Mesenchymal stem cell (in vitro differentiated cells and primary cell): ENCODE data around the gene ACOX1.

Experiments
- DNase-seq: peaks from one replicate; pipeline ENCODE4 v3.0.0-alpha.2; 2013
- H2AFZ ChIP-seq: one replicate; pipeline ENCODE4 v1.6.1; 2013; ENCODE audit warnings: low read depth, mild to moderate bottlenecking, control low read depth, inconsistent platforms, low read length, moderate library complexity
- H2AK5ac ChIP-seq: 2 replicates; pipeline ENCODE4 v1.6.1; 2013; ENCODE audit warnings: low read length, moderate library complexity, mild to moderate bottlenecking, inconsistent platforms; ENCODE audit not compliant: severe bottlenecking
- H2BK120ac ChIP-seq: one replicate; pipeline ENCODE4 v1.6.1; 2013; ENCODE audit warnings: low read depth, mild to moderate bottlenecking, inconsistent platforms, low read length, moderate library complexity
- H2BK12ac ChIP-seq, 2 experiments: one replicate each; pipeline ENCODE4 v1.6.1; 2013; ENCODE audit warnings: inconsistent platforms in 2 of 2, low read length in 2 of 2, mild to moderate bottlenecking in 2 of 2, moderate library complexity in 2 of 2, control low read depth in 1 of 2
- H2BK15ac ChIP-seq: one replicate; pipeline ENCODE4 v1.6.1; 2013; ENCODE audit warnings: mild to moderate bottlenecking, low read depth, inconsistent platforms; ENCODE audit not compliant: poor library complexity, severe bottlenecking
- H2BK5ac ChIP-seq: 2 replicates; pipeline ENCODE4 v1.6.1; 2013; ENCODE audit warnings: low read depth, mild to moderate bottlenecking, low read length, control low read depth, inconsistent platforms; ENCODE audit not compliant: poor library complexity, severe bottlenecking
- H3K14ac ChIP-seq, 2 experiments: one replicate each; pipeline ENCODE4 v1.6.1; 2013; ENCODE audit warnings: inconsistent platforms in 2 of 2, low read length in 2 of 2, control low read depth in 1 of 2, mild to moderate bottlenecking in 1 of 2, moderate library complexity in 1 of 2
- H3K18ac ChIP-seq, 2 experiments: one replicate each; pipeline ENCODE4 v1.6.1; 2013; ENCODE audit warnings: inconsistent platforms in 2 of 2, low read length in 2 of 2, control low read depth in 1 of 2, low read depth in 1 of 2, mild to moderate bottlenecking in 1 of 2
- H3K23ac ChIP-seq, 2 experiments: one replicate each; pipeline ENCODE4 v1.6.1; 2013; ENCODE audit warnings: inconsistent platforms in 2 of 2, low read length in 2 of 2, mild to moderate bottlenecking in 2 of 2, moderate library complexity in 2 of 2, control low read depth in 1 of 2
- H3K27ac ChIP-seq: 2 replicates; pipeline ENCODE4 v1.5.1; 2013; ENCODE audit warnings: mild to moderate bottlenecking, moderate library complexity, low read length, control low read depth, inconsistent platforms; ENCODE audit not compliant: poor library complexity, severe bottlenecking
- H3K27me3 ChIP-seq, 2 experiments: 2 replicates each; pipeline versions ENCODE4 v1.6.1 to v1.7.0; 2013; ENCODE audit warnings: low read length in 2 of 2, mild to moderate bottlenecking in 2 of 2, moderate library complexity in 2 of 2, control low read depth in 1 of 2, inconsistent platforms in 1 of 2; ENCODE audit not compliant: control insufficient read depth in 1 of 2, insufficient read depth in 1 of 2
- H3K36me3 ChIP-seq, 2 experiments: 2 replicates each; pipeline versions ENCODE4 v1.6.1 to v1.7.0; 2013; ENCODE audit warnings: low read length in 2 of 2, control low read depth in 1 of 2, inconsistent platforms in 1 of 2, low read depth in 1 of 2, mild to moderate bottlenecking in 1 of 2; ENCODE audit not compliant: insufficient read depth in 2 of 2, control insufficient read depth in 1 of 2
- H3K4ac ChIP-seq, 2 experiments: one replicate each; pipeline ENCODE4 v1.6.1; 2013; ENCODE audit warnings: inconsistent platforms in 2 of 2, low read length in 2 of 2, mild to moderate bottlenecking in 2 of 2, moderate library complexity in 2 of 2, control low read depth in 1 of 2, low read depth in 1 of 2
- H3K4me1 ChIP-seq: 2 replicates; pipeline ENCODE4 v1.6.1; 2013; ENCODE audit warnings: low read depth, low read length, control low read depth; ENCODE audit not compliant: control insufficient read depth, insufficient read depth
- H3K4me2 ChIP-seq: 2 replicates; pipeline ENCODE4 v1.6.1; 2013; ENCODE audit warnings: low read length, mild to moderate bottlenecking, inconsistent platforms; ENCODE audit not compliant: poor library complexity, severe bottlenecking
- H3K4me3 ChIP-seq, 2 experiments: 2 replicates each; pipeline versions ENCODE4 v1.5.1 to v1.7.0; 2013; ENCODE audit warnings: low read length in 2 of 2, mild to moderate bottlenecking in 2 of 2, control low read depth in 1 of 2, low read depth in 1 of 2; ENCODE audit not compliant: insufficient read depth in 1 of 2
- H3K79me1 ChIP-seq: replicated peaks from 2 replicates; pipeline ENCODE4 v1.6.1; 2013; ENCODE audit warnings: mild to moderate bottlenecking, control low read depth, low read length, inconsistent platforms; ENCODE audit not compliant: poor library complexity, severe bottlenecking
- H3K9ac ChIP-seq: 2 replicates; pipeline ENCODE4 v1.7.0; 2013; ENCODE audit warnings: mild to moderate bottlenecking, low read length, moderate library complexity
- H3K9me3 ChIP-seq: 2 replicates; pipeline ENCODE4 v1.7.0; 2013; ENCODE audit warnings: mild to moderate bottlenecking, low read length; ENCODE audit not compliant: control insufficient read depth
- H4K8ac ChIP-seq: one replicate; pipeline ENCODE4 v1.6.1; 2013; ENCODE audit warnings: inconsistent platforms, mild to moderate bottlenecking, low read length, moderate library complexity
- H4K91ac ChIP-seq: one replicate; pipeline ENCODE4 v1.6.1; 2013; ENCODE audit warnings: mild to moderate bottlenecking, low read length, inconsistent platforms
- WGBS: methylation state at CpG from one replicate; pipeline ENCODE4 v1.1.7; 2013; ENCODE audit warnings: mixed read lengths; 5-methylcytosine and 5-hydroxymethylcytosine counted together

The ACOX1 gene

GRCh38 chr17:75991396-75991795 is 12.4 kb upstream of the ACOX1 start:
- Histone ChIP-seq H2BK12ac (no peak overlapping the region), H4K91ac (no peak overlapping the region), H3K18ac (no peak overlapping the region), H3K23ac (no peak overlapping the region), H2BK120ac (no peak overlapping the region), H3K9me3 (no peaks in the 10 kb centered on the region), H3K14ac (no peak overlapping the region), H3K4me2 (no peak overlapping the region), H2BK5ac (no peak overlapping the region), H2AK5ac (no peak overlapping the region), H3K27me3 (no peaks in the 10 kb centered on the region), H2AFZ (no peak overlapping the region), H3K4me3 (no peak overlapping the region), H3K4me1 (no peaks in the 10 kb centered on the region), H4K8ac (no peak overlapping the region), H3K36me3 (peaks cover 12 to 32% of the 10 kb centered on the region in 2 experiments), H2BK15ac (no peak overlapping the region), H3K27ac (no peak overlapping the region), H3K4ac (no peak overlapping the region), H3K79me1 (peaks cover 2% of the 10 kb centered on the region), H3K9ac (no peak overlapping the region)
- DNase-seq, result no peak
- 93% methylated on average over 9 of the region's 9 CpGs for WGBS

GRCh38 chr17:75987041-75987440 is 8.1 kb upstream of the ACOX1 start:
- H3K27me3 ChIP-seq, result no peaks in the 10 kb centered on the region
- no peak overlapping the region for H3K27ac ChIP-seq
- H3K4ac ChIP-seq, result no peak overlapping the region
- no peak overlapping the region for H2AFZ ChIP-seq
- H4K91ac ChIP-seq, result no peak overlapping the region
- WGBS, result 91% methylated on average over 2 of the region's 4 CpGs
- H3K36me3 ChIP-seq, result peaks cover 7 to 8% of the 10 kb centered on the region in 2 experiments
- H2BK5ac ChIP-seq, result no peak overlapping the region
- H3K9me3 ChIP-seq, result no peaks in the 10 kb centered on the region
- H3K4me2 ChIP-seq, result no peak overlapping the region
- no peak overlapping the region for H2BK12ac ChIP-seq
- H3K18ac ChIP-seq, result no peak overlapping the region
- peaks cover 2% of the 10 kb centered on the region for H3K4me1 ChIP-seq
- no peak overlapping the region for H3K4me3 ChIP-seq
- DNase-seq, result no peak
- H3K9ac ChIP-seq, result no peak overlapping the region
- H4K8ac ChIP-seq, result no peak overlapping the region
- H3K23ac ChIP-seq, result no peak overlapping the region
- no peak overlapping the region for H2BK15ac ChIP-seq
- no peak overlapping the region for H3K14ac ChIP-seq
- H2AK5ac ChIP-seq, result no peak overlapping the region
- no peak overlapping the region for H2BK120ac ChIP-seq
- H3K79me1 ChIP-seq, result peaks cover 9% of the 10 kb centered on the region

- H3K4me2 ChIP-seq, result no peak overlapping the region
- H3K18ac ChIP-seq, result no peak overlapping the region
- no peak overlapping the region for H3K4ac ChIP-seq
- peaks cover 0 to 2% of the 10 kb centered on the region in 2 experiments for H3K36me3 ChIP-seq
- H2BK15ac ChIP-seq, result no peak overlapping the region
- no peak overlapping the region for H3K9ac ChIP-seq
- H3K79me1 ChIP-seq, result peaks cover 9% of the 10 kb centered on the region
- no peak overlapping the region for H3K23ac ChIP-seq
- no peak overlapping the region for H2BK120ac ChIP-seq
- H3K27ac ChIP-seq, result no peak overlapping the region
- no peaks in the 10 kb centered on the region for H3K9me3 ChIP-seq
- WGBS, result 90% methylated on average over 1 of the region's 4 CpGs
- no peak overlapping the region for H2BK5ac ChIP-seq
- no peak for DNase-seq
- H3K4me1 ChIP-seq, result peaks cover 2% of the 10 kb centered on the region
- H2AK5ac ChIP-seq, result no peak overlapping the region
- no peak overlapping the region for H4K8ac ChIP-seq
- no peak overlapping the region for H4K91ac ChIP-seq
- H2AFZ ChIP-seq, result no peak overlapping the region
- H3K27me3 ChIP-seq, result no peaks in the 10 kb centered on the region
- no peak overlapping the region for H3K4me3 ChIP-seq
- no peak overlapping the region for H3K14ac ChIP-seq
- H2BK12ac ChIP-seq, result no peak overlapping the region
Observed at GRCh38 chr17:75985986-75986385, 7.0 kb upstream of the ACOX1 start.

GRCh38 chr17:75983501-75984181 is 4.7 kb upstream of the ACOX1 start:
- H3K36me3 ChIP-seq, result peaks cover 0 to 2% of the 10 kb centered on the region in 2 experiments
- WGBS, result 47% methylated on average over 5 of the region's 6 CpGs
- peaks cover 16% of the 10 kb centered on the region for H3K79me1 ChIP-seq

More at GRCh38 chr17:75983501-75984181, 4.7 kb upstream of the ACOX1 start:
- no peak overlapping the region for H3K27ac ChIP-seq
- no peak overlapping the region for H2BK5ac ChIP-seq
- H3K23ac ChIP-seq, result no peak overlapping the region
- peaks cover 4% of the 10 kb centered on the region for H3K4me1 ChIP-seq
- H3K4me2 ChIP-seq, result no peak overlapping the region
- DNase-seq, result no peak
- no peaks in the 10 kb centered on the region for H3K27me3 ChIP-seq
- peak overlapping the region; percentile 49 for H3K9ac ChIP-seq
- no peak overlapping the region for H2BK15ac ChIP-seq
- H4K8ac ChIP-seq, result no peak overlapping the region
- H2BK120ac ChIP-seq, result no peak overlapping the region
- no peaks in the 10 kb centered on the region for H3K9me3 ChIP-seq
- H3K18ac ChIP-seq, result peak overlapping the region in 1 of 2 experiments; percentile 25
- peak overlapping the region; percentile 55 for H2AK5ac ChIP-seq
- H3K4ac ChIP-seq, result no peak overlapping the region
- H2AFZ ChIP-seq, result no peak overlapping the region
- no peak overlapping the region for H3K14ac ChIP-seq
- no peak overlapping the region for H2BK12ac ChIP-seq
- no peak overlapping the region for H3K4me3 ChIP-seq
- no peak overlapping the region for H4K91ac ChIP-seq
